NK-92 treated with Interleukin-12 subunit alpha and Interleukin-12 subunit beta, amount 100 ng/mL, for 24 hours (cell line): ENCODE results near the gene SAP30L.

ENCODE experiments used
- DNase-seq: peaks from one replicate; lab custom pipeline; 2025; lab: John Stamatoyannopoulos, UW

SAP30L gene

DNA sequence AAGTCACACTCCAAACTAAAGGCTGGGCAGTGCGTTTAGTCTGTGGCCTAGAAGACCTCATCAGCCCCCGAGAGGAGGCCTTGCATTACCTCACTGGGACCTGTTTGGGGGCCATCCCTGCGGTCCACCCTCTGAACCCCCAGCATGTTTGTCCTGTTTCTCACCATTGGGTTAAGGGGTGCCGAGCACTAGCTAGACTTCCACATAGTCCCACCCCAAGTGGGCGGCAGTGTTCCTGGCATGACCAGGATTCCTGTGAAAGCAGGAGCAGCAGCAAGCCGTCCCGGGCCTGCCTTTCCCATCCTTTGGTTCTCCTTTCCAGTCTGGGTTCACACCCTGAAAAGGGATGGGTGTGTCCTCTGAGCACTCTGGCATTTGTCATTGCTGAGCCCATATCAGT is 26.6 kb upstream of the SAP30L start:
- no peak for DNase-seq

DNA sequence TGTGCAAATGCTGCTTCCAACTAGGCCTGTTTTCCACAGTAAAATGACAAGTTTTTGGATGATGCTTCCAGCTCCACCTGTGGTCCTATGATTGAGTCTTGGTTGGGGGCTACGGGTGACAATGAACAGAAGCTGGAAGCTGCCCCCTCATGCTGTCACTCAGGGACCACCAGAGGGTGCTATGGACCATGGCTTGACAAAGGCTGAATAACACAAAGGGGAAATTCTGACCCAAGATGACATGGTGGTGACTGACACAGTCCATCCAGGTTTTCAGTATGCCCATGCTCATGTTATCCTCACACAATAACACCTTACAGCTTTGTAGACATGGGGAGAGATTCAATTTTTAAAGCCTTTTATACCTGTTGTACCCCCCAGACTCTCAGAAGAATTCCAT is 23.9 kb upstream of the SAP30L start:
- DNase-seq, result peak; percentile 4

DNA sequence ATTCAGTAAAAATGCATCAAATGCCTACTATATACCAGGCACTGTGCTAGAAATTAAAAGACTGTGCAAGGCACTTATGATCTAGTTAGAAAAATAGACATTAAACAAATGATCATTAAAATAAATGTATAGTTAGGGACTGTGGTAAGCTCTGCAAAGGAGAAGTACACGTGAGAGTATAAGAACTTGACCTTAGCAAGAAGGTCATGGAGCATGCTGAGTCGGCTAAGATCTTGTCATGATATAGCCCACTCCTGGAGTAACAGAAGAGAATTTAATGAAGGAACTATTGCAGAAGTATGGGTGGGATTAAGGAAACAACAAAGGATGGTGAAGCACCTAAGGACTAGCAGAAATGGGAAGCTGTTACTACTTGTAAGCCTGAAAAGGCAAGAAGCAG is 23.5 kb upstream of the SAP30L start:
- no peak for DNase-seq

DNA sequence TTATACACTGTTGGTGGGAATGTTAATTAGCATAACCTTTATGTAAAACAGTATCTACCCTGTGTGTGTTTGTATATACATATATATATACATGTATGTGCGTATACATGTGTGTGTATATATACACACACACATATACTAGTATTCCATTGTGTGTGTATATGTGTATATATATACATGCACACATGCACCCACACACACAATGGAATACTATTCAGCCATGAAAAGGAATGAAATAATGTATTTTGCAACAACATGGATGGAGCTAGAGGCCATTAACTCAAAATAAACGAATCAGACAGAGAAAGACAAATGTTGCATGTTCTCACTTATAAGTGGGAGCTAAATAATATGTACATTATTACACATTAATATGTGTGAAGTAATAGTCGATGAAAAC is 17.6 kb upstream of the SAP30L start:
- DNase-seq, result no peak

DNA sequence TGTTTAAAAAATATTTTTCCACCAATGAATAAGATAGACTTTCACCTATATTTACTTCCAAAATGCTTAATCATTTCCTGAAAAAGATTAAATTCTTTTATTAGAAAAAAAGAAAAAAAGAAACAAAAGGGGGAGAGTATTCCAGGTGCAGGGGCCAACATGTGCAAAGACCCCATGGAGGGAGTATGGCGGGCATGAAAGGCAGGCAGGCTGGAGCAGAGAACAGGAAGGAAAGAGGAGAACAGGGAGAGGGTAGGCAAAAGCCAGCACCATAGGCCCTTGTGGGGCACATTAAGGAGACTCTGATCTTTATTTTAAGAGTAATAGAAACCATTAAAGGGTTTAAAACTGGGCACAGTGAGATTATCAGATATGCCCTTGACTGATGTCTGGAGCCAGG is 16.5 kb upstream of the SAP30L start:
- DNase-seq, result no peak

DNA sequence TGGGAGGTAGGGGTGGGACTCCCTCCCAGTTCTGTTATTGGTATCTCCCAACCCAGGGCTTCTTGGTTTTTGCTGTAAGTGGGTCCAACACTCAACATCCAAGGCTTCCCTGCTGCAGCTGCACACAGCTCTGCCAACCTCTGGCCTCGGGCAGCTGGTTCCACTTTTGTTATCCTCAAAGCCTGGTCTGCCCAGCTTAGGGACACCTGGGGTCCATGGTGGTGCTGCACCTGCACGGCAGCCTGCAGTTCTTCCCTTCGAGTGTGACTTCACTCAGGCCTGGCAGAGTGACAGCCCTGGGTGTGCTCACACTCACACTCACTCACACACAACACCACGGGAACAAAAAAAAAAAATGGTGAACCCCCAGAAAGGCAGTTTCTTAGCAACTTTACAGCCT is 15.3 kb upstream of the SAP30L start:
- no peak for DNase-seq

DNA sequence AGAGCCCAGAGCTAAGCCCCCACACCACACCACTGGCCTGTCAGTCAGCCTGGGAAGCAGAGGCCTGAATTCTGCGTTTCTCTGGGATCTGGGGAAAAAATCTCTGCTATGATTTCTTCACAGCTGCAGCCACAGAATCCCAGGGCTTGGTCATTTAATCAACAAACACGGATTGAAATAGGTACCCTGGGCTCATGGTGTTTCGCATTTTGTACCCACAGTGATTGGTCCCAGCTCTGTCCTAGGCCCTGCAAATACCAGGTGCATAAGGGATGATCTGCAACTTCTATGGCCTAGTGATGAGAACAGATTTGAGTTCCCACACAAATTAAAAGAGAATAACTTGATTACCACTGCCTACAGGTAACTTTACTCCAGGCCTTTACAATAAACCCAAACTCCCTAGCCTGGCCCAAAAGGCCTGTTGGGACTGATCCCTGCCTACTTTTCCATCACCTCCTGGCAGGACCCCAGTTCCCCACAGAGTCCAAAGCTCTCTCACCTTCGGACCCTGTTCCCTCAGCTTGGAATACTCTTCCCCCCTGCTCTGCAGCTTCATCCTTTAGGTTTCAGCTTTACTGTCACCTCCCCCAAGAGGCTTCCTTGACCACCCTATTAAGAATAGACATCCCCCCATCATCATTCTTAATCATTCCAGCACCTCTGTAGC is 14.7 kb upstream of the SAP30L start:
- DNase-seq, result no peak

DNA sequence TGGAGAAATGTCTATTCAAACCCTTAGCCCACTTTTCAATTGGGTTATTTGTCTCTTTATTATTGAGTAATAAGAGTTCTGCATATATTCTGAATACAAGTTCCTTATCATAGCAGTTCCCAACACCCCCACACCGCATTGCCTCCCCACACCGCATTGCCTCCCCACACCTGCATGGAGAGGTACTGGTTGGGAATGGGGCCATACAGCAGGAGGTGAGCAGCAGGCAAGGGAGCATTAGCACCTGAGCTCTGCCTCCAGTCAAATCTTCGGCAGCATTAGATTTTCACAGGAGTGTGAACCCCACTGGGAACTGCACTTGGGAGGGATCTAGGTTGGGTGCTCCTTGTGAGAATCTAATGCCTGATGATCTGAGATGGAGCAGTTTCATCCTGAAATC is 10.6 kb upstream of the SAP30L start:
- no peak for DNase-seq

DNA sequence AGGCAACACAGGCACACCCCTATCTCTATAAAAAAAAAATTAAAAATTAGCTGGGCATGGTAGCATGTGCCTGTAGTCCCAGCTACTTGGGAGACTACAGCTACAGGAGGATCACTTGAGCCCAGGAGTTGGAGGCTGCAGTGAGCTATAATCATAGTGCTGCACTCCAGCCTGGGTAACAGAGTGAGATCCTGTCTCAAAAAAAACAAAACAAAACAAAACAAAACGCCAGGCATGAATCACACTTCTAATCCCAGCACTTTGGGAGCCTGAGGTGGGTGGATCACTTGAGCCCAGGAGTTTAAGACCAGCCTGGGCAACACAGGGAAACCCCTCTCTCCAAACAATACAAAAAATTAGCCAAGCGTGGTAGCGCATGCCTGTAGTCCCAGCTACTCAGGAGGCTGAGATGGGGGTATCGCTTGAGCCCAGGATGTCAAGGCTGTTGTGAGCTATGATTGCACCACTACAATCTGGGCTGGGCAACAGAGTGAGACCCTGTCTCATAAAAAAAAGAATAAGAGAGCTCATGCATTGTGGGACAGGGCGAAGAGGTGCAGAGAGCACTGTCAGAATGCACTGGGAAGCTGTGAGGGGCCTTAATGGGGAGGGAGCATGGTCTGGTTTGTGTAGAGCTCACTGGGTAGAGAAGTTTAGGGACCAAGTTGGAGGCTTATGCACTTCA is 8.4 kb upstream of the SAP30L start:
- no peak for DNase-seq

DNA sequence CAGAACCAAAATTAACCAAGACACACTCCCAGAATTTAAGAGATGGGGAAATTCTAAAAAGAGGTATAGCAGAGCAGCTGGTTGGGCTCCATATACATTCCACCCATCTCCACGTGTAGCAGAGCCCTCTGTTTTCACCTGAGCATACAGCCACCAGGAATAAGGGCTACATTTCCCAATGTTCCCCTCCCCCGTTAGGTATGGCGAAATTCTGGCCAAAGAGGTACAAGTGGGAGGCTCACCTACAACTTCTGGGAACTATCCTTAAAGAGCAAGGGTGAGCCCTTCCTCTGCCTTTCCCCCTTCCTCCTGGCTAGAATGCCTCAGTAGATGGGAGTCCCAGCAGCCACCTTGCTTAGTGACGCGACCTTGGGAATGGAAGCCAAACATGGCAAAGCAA is 5.3 kb upstream of the SAP30L start:
- no peak for DNase-seq

DNA sequence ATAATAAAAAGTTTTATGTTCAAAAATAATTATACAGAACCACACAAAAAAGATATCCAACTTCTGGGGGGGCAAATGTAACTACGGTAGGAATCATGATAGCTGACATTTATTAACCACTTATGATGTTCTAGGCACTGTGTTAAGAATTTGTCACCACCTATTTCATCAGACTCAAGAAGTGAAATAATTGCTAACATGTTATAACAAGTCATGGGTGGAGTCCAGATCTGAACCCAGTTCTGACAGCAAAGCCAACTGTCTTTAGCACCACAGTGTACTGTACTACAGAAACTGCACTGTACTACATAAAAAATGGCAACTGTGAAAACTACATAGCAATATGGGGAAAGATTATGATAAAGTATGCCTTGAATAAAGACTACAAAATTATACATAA is 3.0 kb upstream of the SAP30L start:
- no peak for DNase-seq

DNA sequence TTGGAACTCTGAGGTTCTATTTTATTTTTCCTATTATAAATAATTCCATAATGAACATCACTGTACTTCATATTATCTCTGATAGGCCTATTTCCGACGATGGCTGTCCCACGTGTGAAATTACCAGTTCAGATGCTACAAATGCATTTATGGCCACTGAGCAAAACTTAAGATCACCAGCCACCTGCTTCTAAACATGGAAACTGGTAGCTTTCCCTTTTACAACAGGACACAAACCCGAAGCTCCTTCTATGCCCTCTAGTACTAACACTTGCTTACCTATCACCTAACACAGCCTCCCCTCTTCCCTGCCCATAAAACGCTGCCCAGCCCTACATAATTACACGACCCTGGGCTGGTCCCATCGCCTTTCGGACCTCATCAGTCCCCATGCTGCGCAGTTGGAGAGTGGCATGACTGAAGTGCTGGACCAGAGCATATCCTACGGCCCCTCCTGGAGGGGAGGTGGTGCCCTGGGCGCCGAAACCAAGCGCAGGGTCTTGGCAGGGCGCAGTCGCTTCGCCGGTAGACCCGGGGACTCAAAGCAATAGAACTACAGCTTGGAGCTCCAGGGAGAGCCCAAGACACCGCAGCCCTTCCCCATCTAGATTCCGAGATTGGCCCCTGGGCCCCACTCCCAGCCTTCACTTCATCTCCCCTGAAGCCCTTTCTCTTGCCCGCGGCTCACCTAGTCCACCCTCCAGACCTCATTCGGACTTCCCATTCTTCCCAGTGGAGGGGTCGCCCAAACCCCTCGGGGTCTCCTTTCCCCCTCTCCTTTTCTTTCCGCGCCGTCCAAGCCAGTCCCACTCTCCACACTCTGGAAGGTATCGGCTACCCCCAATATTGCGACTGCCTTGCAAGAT is 1.0 kb upstream of the SAP30L start:
- no peak for DNase-seq

DNA sequence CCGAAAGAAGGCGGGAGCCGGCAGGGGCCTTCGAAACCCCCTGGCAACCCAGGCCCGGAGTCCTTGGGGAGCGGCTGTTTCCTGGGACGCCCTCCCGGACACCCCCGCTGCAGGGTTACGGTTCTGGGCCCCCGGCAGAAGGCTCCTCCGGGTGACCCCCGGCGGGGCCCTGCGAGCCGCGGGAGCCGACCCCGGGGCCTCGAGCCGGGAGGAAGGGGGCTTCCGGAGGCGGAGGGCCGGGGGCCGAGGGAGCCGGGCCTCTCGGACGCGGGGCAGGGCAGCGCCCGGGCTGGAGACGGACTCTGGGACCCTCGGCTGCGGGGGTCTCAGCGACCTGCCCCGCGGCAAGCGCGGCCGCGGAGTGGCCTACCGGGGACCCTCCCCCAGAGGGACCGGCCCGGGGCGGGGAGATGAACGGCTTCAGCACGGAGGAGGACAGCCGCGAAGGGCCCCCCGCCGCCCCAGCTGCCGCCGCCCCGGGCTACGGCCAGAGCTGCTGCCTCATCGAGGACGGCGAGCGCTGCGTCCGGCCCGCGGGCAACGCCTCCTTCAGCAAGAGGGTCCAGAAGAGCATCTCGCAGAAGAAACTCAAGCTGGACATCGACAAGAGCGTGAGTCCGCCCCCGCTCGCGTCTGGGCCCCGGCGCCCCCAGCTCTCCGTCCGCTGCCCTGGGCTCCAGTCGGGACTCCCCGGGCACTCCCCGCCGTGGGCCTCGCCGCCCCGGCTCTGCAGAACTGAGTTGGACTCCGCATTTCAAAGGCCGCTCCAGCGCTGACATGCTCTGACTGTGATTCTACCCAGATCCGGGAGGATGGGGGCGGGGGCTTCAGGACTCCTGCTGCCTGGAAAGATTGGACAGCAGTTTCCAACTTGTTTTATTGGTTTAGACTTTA is 645 bp downstream of the SAP30L start:
- DNase-seq, result no peak

DNA sequence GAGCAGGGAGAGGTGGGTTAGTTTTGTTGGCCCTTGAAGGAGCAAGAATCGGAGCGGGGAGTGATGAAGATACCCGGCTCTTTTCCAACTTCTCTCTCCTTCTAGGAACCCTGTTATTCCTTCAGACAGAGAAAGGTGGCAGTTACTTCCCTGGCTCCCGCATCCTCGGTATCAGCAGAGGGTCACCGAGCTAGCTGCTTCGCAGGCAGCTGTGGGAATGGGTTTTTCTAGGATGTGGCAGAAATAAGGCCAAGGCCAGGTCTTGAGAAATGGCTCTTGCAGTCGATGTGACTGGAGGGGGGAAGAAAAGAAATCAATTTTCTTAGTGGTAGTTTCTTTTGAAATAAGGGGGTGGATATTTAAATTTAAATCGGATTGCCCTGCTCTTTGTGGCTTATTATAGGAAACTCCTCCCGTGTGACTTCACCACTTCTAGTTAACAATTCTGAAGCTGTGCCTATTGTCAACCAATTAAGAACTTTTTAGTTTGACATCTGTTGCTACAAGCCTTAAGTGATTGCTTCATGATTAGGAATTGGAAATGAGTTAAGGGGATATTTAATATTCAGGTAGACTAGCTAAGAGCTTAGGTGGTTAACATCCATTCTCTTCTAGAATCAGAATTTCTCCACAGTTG is 1.4 kb downstream of the SAP30L start:
- no peak for DNase-seq

DNA sequence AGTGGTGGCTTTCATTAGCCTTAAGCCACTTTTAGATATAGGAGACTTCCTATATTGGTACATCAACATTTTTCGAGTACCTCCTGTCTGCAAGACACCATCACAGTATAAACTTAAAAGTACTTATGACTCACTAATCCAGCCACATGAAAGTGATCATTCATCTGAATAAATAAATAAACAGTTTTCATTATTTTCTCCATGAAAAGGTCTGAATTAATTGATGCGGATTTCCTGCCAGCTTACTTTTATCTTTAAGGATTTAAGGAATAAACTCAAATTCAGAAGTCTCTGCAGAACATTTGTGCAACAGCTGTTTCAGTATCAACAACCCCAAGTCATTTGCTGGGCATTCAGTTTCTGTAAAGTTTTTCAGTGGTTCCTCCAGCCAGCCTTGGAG is 4.0 kb downstream of the SAP30L start:
- no peak for DNase-seq

DNA sequence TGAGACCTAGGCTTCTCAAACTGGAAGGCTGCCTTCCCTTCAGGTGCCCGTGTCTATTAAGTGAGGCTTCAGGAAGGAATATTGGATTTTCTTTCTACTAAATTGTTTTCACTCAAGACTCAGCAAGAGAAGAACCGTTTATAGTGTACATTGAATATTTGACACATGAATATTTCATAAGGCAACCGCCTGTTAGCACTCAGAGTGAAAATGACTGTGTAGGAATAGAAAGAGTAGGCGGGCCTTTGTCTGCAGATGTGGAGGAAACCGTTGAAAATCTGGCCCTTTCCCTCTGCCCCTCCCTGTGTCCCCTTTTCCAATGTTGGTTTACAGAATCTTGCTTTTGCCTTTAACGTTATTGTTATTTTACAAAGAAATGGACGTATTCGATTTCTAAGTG is 6.2 kb downstream of the SAP30L start:
- no peak for DNase-seq

DNA sequence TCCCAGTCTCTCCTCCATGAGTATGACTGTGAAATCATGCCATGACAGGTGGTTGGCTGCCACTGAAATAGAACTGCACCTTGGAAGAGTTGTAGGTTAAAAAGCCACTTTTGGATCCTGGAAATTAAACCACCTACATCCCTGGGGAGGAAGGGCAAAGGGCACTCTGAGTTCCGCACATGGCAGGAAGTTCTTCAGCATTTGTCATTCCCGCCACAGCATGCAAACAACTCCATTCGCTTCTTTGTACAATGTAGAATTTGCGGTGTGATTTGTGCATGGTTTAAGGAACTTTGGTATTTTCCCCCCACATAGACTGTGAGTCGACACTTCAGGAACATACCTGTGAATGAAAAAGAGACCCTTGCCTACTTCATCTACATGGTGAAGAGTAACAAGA is 9.8 kb downstream of the SAP30L start:
- DNase-seq, result no peak

DNA sequence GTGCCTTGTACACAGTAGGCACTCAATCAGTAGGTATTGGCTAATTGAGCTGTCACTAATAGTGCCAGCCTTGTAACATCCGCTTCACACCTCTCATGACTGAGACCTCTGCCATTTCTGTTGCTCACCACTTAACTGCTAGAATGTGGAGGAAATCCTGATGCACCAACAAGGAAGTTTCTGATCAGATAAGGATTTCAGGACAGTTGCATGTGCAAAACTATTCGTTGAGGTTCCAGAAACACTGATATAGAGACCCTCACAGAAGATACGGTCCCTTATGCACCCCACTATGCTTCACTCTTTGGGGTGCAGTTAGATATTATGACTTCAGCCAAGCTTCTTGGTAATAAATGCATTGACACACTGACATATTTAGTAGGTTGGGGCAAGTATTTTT is 10.7 kb downstream of the SAP30L start:
- DNase-seq, result no peak

DNA sequence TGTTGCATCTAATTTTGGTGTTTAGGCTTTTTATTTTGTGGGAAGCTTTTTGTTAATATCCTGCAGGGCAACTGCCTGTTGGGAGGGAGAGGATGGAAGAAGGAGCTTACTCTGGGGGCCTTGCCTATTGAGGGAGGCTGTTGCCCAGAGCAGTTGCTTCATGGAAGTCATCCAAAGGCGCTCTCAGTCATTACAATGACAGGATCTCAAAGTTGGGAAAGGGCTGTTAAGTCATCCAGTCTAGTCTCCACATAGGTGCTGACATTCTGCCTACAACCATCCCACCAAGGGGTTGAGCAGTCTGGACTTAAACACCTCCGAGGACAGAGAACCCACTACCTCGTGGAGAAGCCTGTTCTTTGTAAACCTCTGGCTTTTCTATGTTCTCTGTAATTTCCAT is 13.2 kb downstream of the SAP30L start:
- no peak for DNase-seq

DNA sequence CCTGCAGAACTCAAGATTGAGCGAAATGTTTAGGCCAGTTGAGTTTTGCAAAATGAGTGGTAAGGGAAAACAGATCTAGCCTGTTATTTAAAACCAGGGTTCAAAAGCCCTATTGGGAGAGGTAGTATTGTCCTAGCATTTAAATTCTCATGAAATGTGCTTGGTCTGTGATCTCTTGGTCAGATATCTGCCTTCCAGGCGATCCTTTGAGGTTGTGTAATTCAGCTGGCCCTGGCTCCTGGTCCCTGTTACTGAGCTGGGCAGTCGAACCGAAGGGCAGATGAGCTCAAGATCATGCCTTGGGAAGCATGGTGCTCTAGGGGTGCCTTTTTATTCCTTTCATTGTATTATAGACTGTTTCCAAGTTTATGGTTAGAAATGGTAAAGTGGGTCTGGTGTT is 14.4 kb downstream of the SAP30L start:
- DNase-seq, result no peak

DNA sequence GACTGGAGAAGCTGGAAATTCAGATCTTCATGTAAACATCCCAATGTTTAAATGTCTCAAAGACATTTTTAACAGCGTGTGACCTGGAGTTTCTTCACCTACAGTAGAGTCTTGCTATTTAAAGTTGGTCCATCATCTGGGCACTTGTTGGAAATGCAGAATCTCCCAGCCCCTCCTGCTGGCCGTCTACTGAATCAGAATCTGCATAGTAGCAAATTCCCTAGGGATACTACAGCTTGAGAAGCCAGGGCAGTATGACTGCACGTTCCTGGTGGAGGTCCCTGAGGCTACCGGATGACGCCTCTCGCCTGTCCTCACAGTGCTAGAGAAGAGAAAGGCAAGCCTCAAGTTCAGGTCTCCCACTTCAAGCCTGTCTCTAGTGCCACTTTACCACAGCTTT is 15.7 kb downstream of the SAP30L start:
- no peak for DNase-seq

DNA sequence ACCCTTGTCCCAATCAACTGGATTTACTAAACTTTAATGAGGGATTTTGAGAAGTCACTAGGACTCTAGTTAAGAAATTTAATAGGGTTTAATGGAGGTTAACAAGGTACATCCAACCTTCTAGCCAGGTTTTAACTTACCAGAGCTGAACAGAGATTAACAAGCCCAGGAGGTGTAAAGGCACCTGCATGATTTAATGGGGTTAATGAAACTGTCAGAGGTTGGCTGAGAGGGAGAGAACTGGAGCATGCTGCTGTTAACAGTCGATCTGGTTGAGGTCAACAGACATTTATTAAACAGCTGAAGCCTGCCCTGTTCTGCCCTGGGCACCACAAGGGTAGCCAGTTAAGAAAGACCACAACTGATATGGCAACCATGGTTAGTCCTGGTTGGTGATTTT is 18.6 kb downstream of the SAP30L start:
- DNase-seq, result no peak
